Measurements from ENCODE around the gene CYP24A1. TPM values are rescaled to one million over a fixed set of nuclear protein-coding genes. Genes with fewer than 3 reads are reported as not detected.

CYP24A1 gene
- total and polyA plus RNA-seq, 2 of the 13 experiments (the other 11 are each of a cell fraction or from before 2014, with no cell fraction given), result 9.4 to 32.7 TPM

GRCh38 chr20:54156981-54157835, 16.6 kb downstream of the CYP24A1 start:
- intact Hi-C loops (cut with micrococcal nuclease; ENCODE audit: unreplicated experiment), result no loop called here
- no peak for FAIRE-seq
- Histone ChIP-seq H3K9ac (ENCODE audit: insufficient read depth, low read depth, low read length) (no peak overlapping the region), H3K27me3 (ENCODE audit: control insufficient read depth in 1 of 2, insufficient read depth in 2 of 2, low read length in 2 of 2) (no peaks in the 10 kb centered on the region), H3K4me3 (replicated peaks in 1 of 3; ENCODE audit: insufficient read depth in 1 of 3, low read depth in 2 of 3, low read length in 3 of 3) (no peak overlapping the region), H4K20me1 (ENCODE audit: insufficient read depth, low read length) (no peaks in the 10 kb centered on the region), H3K4me2 (ENCODE audit: low read depth, low read length) (no peak overlapping the region), H3K27ac (ENCODE audit: extremely low read length, insufficient read depth, low read length) (no peak overlapping the region), H3K36me3 (replicated peaks in 1 of 2; ENCODE audit: control insufficient read depth in 1 of 2, insufficient read depth in 2 of 2, low read length in 2 of 2) (no peaks in the 10 kb centered on the region; a peak in 2 of 5 replicates), H3K9me3 (ENCODE audit: low read length) (no peaks in the 10 kb centered on the region), H2AFZ (ENCODE audit: low read length) (no peak overlapping the region), H3K79me2 (ENCODE audit: insufficient read depth, low read length) (no peaks in the 10 kb centered on the region), H3K4me1 (ENCODE audit: insufficient read depth, low read length) (peaks cover 21% of the 10 kb centered on the region)
- no peak for ATAC-seq
- BruUV-seq (replicated peaks), result no TSS peak
- in situ Hi-C loops (cut with HindIII; ENCODE audit: extremely low pct_ligation_motif_present, low pct_unique_long_range_greater_than_20kb), result no loop called here
- TF ChIP-seq HNRNPK (IDR thresholded peaks at IDR 0.05; ENCODE audit: low read depth, low read length, poor library complexity, severe bottlenecking) (no peak), ZBTB34 (CRISPR knock-in tag; IDR thresholded peaks at IDR 0.05) (no peak), DNMT1 (CRISPR knock-in tag; IDR thresholded peaks at IDR 0.05) (no peak), ZNF747 (CRISPR knock-in tag; IDR thresholded peaks at IDR 0.05; ENCODE audit: borderline replicate concordance) (no peak), REPIN1 (CRISPR knock-in tag; IDR thresholded peaks at IDR 0.05; ENCODE audit: borderline replicate concordance, low read depth) (no peak), SP5 (CRISPR knock-in tag; IDR thresholded peaks at IDR 0.05; ENCODE audit: borderline replicate concordance, low read depth) (no peak), HMGXB4 (CRISPR knock-in tag; IDR thresholded peaks at IDR 0.05; ENCODE audit: borderline replicate concordance in 1 of 2, low read depth in 1 of 2) (no peak), IRF1 (CRISPR knock-in tag; IDR thresholded peaks at IDR 0.05; ENCODE audit: low read depth) (no peak), HMGXB3 (CRISPR knock-in tag; IDR thresholded peaks at IDR 0.05; ENCODE audit: borderline replicate concordance) (no peak), GMEB2 (CRISPR knock-in tag; IDR thresholded peaks at IDR 0.05; ENCODE audit: low read depth) (no peak)
- ChIA-PET CTCF (ENCODE audit: low intra/inter-chr PET ratio, low total read pairs) (no interaction called here), POLR2A (no interaction called here)
- WGBS (ENCODE audit: low lambda C conversion rate), result 96% methylated on average over 19 of the region's 19 CpGs
- no peak for DNase-seq (ENCODE audit: low spot score)
